Measurements from ENCODE around the gene NMNAT3. TPM values are rescaled to one million over a fixed set of nuclear protein-coding genes. Genes with fewer than 3 reads are reported as not detected.

Gene NMNAT3
- total RNA-seq, 4 donors from 2014 or later, result 9.6 to 17.1 (median 11.3) TPM

GRCh38 chr3:139540651-139541531 lies 136.9 kb downstream of the NMNAT3 start:
- ATAC-seq, result no peak
- Histone ChIP-seq H3K36me3 (no peaks in the 10 kb centered on the region), H3K9me3 (no peaks in the 10 kb centered on the region), H3K27me3 (no peaks in the 10 kb centered on the region), H3K27ac (peak overlapping the region in 1 of 4 donors; percentile 85), H3K4me3 (peak overlapping the region in 1 of 2 donors; percentile 72), H3K4me1 (peaks cover 0 to 53% (median 8%) of the 10 kb centered on the region in 3 donors)
- 72 to 90% methylated on average over 2 to 4 of the region's 6 CpGs for WGBS, 2 donors (ENCODE audit: low coverage in 1 of 2)
- TF ChIP-seq POLR2A (IDR thresholded peaks at IDR 0.05) (no peak), EP300 (IDR thresholded peaks at IDR 0.05) (no peak), CTCF (IDR thresholded peaks at IDR 0.05) (no peak), POLR2AphosphoS5 (IDR thresholded peaks at IDR 0.05) (no peak)

GRCh38 chr3:139538733-139539132 lies 139.0 kb downstream of the NMNAT3 start:
- Histone ChIP-seq H3K9me3 (no peaks in the 10 kb centered on the region), H3K4me3 (peak overlapping the region; percentile 67 to 72), H3K27ac (peak overlapping the region; percentile 21 to 85 (median 77)), H3K4me1 (peaks cover 3 to 75% (median 29%) of the 10 kb centered on the region in 3 donors), H3K27me3 (no peaks in the 10 kb centered on the region), H3K36me3 (no peaks in the 10 kb centered on the region)
- WGBS, 2 donors (ENCODE audit: low coverage in 1 of 2), result 39% methylated on average over 11 of the region's 21 CpGs; no CpG with 5 or more reads in 1 of the 2 donors
- no peak for TF ChIP-seq POLR2AphosphoS5 (IDR thresholded peaks at IDR 0.05)
- TF ChIP-seq POLR2A (IDR thresholded peaks at IDR 0.05), result no peak
- no peak for TF ChIP-seq CTCF (IDR thresholded peaks at IDR 0.05)
- no peak for TF ChIP-seq EP300 (IDR thresholded peaks at IDR 0.05)
- peak; percentile 40 for ATAC-seq

- Histone ChIP-seq H3K36me3 (no peaks in the 10 kb centered on the region), H3K27me3 (no peaks in the 10 kb centered on the region), H3K4me3 (no peak overlapping the region), H3K27ac (peak overlapping the region in 3 of 4 donors; percentile 71 to 85 (median 83)), H3K4me1 (peaks cover 3 to 82% (median 37%) of the 10 kb centered on the region in 3 donors), H3K9me3 (no peaks in the 10 kb centered on the region)
- no peak for ATAC-seq
- no peak for TF ChIP-seq POLR2AphosphoS5 (IDR thresholded peaks at IDR 0.05)
- no peak for TF ChIP-seq CTCF (IDR thresholded peaks at IDR 0.05)
- TF ChIP-seq POLR2A (IDR thresholded peaks at IDR 0.05), result no peak
- TF ChIP-seq EP300 (IDR thresholded peaks at IDR 0.05), result no peak
- 83 to 86% methylated on average over 3 to 4 of the region's 5 CpGs for WGBS, 2 donors (ENCODE audit: low coverage in 1 of 2)
Measured at GRCh38 chr3:139537795-139538621, 139.8 kb downstream of the NMNAT3 start.

- Histone ChIP-seq H3K4me3 (no peak overlapping the region), H3K27ac (peak overlapping the region in 2 of 4 donors; percentile 83 to 85)
- TF ChIP-seq POLR2A (IDR thresholded peaks at IDR 0.05) (no peak), EP300 (IDR thresholded peaks at IDR 0.05) (no peak), POLR2AphosphoS5 (IDR thresholded peaks at IDR 0.05) (no peak), CTCF (IDR thresholded peaks at IDR 0.05) (no peak)
Measured at GRCh38 chr3:139537361-139537760, 140.4 kb downstream of the NMNAT3 start.

More at GRCh38 chr3:139537361-139537760, 140.4 kb downstream of the NMNAT3 start:
- Histone ChIP-seq H3K36me3 (no peaks in the 10 kb centered on the region), H3K9me3 (no peaks in the 10 kb centered on the region), H3K27me3 (no peaks in the 10 kb centered on the region), H3K4me1 (peaks cover 3 to 88% (median 38%) of the 10 kb centered on the region in 3 donors)
- no peak for ATAC-seq
